ENCODE results near the gene LDLRAD3.
"Not testable (repeated sequence)": the region's sequence is repeated elsewhere in the genome, so short reads cannot be mapped to it uniquely, and the experiment has no call there.

Gene LDLRAD3

GRCh38 chr11:36044636-36045035, 100.8 kb downstream of the LDLRAD3 start:
- TF ChIP-seq CTCF (conservative IDR thresholded peaks at IDR 0.05; ENCODE audit: low read length): no peak
- DNase-seq (ENCODE audit: low read depth): no peak
- H3K4me3 ChIP-seq (ENCODE audit: low read length): no peak overlapping the region

GRCh38 chr11:36045945-36046344, 102.1 kb downstream of the LDLRAD3 start:
- not testable (repeated sequence) for H3K4me3 ChIP-seq (ENCODE audit: low read length); DNase-seq (ENCODE audit: low read depth)

- no peak for TF ChIP-seq CTCF (conservative IDR thresholded peaks at IDR 0.05; ENCODE audit: low read length)
- DNase-seq (ENCODE audit: low read depth): no peak
- no peak overlapping the region for H3K4me3 ChIP-seq (ENCODE audit: low read length)
These were observed 103.1 kb downstream of the LDLRAD3 start for GRCh38 chr11:36046932-36047331.

GRCh38 chr11:36047344-36047743, 103.5 kb downstream of the LDLRAD3 start:
- DNase-seq (ENCODE audit: low read depth): no peak
- H3K4me3 ChIP-seq (ENCODE audit: low read length): no peak overlapping the region
- no peak for TF ChIP-seq CTCF (conservative IDR thresholded peaks at IDR 0.05; ENCODE audit: low read length)

- no peak for DNase-seq (ENCODE audit: low read depth)
- TF ChIP-seq CTCF (conservative IDR thresholded peaks at IDR 0.05; ENCODE audit: low read length): no peak
- H3K4me3 ChIP-seq (ENCODE audit: low read length): no peak overlapping the region
These were observed 104.8 kb downstream of the LDLRAD3 start for GRCh38 chr11:36048496-36049247.

GRCh38 chr11:36051235-36052144, 107.6 kb downstream of the LDLRAD3 start:
- H3K4me3 ChIP-seq (ENCODE audit: low read length): no peak overlapping the region
- TF ChIP-seq CTCF (conservative IDR thresholded peaks at IDR 0.05; ENCODE audit: low read length): no peak
- no peak for DNase-seq (ENCODE audit: low read depth)

GRCh38 chr11:36053281-36053680, 109.4 kb downstream of the LDLRAD3 start:
- no peak overlapping the region for H3K4me3 ChIP-seq (ENCODE audit: low read length)
- TF ChIP-seq CTCF (conservative IDR thresholded peaks at IDR 0.05; ENCODE audit: low read length): no peak
- no peak for DNase-seq (ENCODE audit: low read depth)
